GM20431 (cell line): Measurements from ENCODE around the gene POMT1.
"Not testable (repeated sequence)": the region's sequence is repeated elsewhere in the genome, so short reads cannot be mapped to it uniquely, and the experiment has no call there.

Experiments used
- in situ Hi-C: fragments of 300-500 bp; cut with MseI, MboI; formaldehyde crosslinking; loops from one replicate; pipeline ENCODE4 v1.15.0; 2020; ENCODE audit warnings: low sequenced_read_pairs; ENCODE audit not compliant: unreplicated experiment

Gene POMT1

DNA sequence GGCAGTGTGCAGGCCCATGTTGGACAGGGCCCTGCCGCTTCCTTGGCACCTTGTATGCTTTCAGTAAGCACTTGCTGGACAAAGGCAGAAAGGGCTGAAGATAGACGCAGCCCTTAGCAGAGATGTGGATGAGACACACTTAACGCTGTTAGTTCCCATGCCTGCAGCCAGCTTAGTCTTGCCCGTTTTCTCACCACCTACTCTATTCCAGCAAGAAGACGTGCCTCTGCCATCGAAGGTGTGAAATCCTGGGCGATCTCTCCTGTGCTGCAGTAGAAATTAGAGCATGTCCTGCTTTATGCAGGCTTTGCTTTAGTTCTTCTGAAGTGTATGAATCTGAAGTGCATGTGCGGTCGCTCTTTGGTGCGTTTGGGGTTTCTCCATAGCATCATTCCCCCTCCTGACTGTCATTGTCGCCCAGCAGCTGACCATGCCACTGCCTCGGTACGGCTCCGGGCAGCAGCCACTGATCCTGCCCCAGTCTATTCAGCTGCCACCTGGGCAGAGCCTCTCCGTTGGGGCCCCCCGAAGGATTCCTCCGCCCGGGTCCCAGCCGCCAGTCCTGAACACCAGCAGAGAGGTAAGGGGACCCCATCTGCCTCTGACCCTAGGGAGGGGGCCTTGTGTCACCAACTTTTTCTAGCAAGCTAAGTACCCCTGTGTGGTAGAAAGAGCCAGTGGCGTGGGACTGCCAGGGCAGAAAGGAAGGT is 11.6 kb upstream of the POMT1 start:
- in situ Hi-C loops, result no loop called here

DNA sequence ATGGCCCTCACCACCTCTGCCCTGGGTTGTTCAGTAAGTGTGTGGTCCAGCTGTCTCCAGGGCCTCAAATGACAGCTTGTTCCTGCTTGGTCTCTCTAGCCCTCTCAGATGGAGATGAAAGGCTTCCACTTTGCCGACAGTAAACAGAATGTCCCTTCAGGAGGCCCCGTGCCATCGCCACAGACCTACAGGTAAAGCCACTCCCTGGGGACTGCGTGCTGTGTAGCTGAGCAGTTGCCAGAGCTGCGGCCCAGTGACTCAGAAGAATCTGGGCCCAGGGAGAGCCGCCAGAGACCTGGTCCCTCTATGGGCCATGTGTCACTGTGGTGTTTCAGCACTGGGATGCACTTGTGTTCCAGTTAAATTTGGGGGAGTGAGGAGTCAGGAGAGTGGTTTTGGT is 10.6 kb upstream of the POMT1 start:
- in situ Hi-C loops, result no loop called here

DNA sequence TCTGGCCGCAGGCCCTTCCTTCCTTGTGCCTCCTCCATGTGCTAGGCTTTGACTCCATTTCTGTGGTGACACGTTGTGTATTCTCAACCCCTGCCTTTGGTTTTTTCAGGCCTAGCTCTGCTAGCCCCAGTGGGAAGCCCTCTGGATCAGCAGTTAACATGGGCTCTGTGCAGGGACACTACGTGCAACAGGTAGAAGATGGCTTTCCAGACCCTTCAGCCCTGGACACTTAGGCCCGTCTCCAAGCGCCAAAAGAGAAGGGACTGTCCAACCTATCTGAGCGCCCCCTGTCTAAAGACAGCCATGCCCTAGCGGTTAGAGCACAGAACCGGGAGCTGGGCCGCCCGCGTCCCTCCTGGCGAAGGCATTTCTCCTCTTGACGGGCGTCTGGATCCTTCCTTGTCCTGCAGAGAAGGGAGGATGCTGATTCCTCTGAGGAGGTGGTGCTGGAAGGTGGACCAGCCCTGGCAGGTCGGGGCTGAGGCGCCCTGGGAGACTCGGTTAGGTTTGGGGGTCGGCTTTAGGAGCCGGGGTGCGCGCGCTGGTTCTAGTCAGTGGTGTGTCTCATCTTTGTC is 8.3 kb upstream of the POMT1 start:
- in situ Hi-C loops, result no loop called here

DNA sequence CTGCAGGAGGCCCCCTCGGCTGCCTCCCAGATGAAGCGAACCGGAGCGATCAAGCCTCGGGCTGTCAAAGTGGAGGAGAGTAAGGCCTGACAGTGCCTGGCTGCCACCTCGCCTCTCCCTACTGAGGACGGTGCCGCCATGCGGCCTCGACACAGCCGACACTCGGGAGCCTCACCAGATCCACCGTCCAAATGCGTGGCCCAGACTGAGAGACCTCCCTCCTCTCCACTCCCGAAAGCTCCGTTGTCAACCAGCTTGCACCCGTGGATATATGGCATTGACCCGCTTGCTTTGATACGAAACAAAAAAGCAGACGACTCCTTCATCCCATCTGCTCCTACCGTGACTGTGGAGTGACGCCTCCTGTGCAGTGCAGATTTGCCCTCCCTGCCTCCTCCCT is 6.9 kb upstream of the POMT1 start:
- in situ Hi-C loops, result no loop called here

DNA sequence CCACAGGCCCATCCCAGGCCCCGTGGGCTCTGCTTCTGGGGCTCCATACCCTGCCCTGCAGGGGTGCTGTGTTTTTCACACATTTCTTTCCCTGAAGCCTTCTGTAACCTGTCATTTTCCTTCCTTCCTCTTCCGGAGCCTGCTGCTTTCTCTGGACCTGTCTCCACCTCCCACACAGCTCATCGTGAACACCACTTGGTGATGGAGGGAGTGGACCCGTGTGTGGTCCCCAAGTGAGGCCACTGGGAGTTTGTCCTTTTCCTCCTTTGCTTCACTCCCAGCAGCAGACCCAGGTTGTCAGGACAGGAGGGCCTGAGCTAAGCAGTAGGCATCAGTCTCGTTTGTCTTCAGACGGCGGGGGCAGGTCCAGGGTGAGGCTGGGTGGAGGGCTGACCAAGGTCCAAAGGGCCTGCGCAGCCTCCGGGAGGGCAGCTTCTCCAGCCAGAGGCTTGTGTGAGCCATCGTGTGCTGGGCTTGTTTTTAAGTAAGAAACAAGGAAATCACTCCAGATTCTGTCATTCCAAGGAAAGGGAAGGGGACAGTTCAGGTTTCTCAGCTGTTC is 5.8 kb upstream of the POMT1 start:
- in situ Hi-C loops, result no loop called here

DNA sequence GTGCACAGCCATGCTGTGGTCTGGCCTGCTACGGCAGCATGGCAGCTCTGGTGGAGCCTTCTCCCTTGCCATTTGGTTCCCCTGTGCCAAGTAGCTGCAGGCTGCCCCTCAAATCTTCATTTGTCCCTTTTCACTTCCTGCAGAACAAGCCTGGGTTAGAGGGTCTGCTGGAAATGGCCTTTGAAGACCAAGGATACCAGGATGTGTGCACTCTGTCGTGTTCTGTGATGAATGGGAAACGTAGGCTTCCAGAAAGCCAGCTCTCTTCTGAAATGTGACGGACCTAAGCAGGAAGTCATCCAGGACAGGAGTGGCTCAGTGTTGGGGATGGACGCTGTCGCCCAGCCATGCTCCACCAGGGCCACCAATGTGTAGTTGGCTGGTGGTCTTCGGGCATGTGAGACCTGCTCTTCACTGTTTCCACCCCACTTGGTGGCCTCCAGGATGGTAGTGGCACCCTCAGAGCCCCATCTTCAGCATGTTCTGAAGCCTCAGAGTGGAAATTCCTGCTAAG is 3.4 kb upstream of the POMT1 start:
- in situ Hi-C loops, result no loop called here

DNA sequence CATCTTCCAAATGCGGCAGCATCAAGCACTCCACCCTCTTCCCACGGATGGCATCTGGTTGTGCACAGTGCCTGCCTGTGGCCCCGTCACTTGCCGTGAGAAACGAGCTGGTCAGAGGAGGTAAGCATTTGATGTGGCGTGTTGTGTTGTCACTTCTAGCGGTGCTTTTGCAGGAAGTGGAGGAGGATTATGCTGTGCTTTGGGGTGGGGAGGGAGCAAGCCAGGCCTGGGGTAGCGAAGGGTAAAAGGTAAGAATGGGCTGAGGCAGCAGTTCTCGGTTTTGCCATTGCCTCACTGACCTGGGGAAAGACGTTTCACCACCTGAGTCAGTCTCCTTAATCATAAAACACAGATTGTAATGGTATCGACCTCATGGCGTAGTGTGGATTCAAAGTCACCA is 2.3 kb upstream of the POMT1 start:
- in situ Hi-C loops, result no loop called here

DNA sequence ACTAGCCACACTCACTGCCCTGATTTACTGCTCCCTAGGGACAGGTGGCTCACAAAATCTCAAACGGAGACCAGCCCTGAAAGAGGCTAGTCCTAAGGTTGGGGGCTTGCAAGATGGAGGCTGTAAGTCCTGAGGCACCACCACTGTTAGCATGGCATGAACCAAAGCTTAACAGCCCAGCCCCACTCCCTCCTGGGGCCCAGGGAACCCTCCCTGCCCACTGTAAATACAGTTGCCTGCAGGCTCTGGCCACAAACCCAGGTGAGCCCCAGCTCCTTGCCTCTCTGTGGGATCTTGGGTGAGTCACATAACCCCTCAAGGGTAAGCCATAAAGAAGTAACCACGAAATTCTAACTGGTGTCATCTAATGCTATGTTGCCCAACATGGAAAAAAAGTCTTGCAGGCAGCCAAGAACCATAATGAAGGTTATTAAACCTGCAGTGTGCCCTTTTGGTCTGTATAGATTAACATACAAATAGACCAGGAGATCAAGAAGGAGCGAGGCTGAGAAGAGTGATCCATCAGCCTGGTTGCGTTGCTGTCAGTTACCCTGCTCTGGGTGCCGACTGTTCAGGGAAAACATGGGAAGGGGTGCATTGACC is 1.7 kb upstream of the POMT1 start:
- in situ Hi-C loops, result no loop called here

DNA sequence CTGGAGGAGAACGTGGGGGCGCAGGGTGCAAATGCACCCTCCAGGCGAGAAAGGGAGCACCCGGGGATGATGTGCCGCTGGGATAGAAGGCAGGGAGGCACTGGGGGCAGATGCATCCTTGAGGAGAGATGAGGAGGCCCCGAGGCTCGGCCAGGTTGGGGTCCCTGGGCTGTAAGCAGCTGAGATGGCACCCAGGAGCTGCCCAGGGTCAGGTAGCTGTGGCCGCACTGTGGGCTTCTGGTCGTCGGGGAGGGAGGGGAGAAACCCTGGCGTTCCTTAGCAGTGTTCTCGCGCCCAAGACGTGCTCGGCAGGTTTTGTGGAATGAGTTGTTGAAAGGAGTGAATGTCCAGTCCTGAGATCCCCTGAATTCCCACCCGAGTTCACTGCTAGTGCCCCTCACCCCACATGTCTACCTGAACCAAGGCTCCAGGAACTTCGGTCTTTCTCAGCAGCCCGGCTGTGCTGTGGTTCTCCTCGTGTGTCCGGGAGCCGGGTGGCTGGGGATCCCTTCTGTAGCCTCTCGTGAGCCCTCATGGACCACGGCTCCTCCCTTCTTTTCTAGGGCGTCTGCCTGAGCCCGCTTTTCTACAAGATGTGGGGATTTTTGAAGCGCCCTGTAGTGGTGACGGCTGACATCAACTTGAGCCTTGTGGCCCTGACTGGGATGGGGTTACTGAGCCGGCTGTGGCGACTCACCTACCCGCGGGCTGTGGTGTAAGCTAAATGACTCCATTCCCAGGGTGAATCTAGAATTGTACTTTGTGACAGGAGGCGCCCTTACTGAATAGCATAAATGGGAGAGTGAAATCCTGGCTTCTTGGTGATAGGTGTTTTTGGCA is 1.1 kb downstream of the POMT1 start:
- in situ Hi-C loops, result no loop called here

DNA sequence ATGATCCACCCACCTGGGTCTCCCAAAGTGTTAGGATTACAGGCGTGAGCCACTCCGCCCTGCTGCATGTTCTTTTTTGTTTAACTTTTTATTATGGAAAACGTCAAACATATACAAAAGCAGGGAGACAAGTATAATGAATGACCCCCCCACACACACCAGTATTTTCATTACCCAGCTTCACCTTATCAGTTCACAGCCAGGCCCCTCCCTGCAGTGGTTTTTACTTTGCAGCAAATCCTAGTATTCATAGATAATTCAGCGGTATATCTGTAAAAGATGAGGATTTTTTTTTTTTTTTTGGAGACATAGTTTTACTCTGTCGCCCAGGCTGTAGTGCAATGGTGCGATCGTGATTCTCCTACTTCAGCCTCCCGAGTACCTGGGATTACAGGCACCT is 2.3 kb downstream of the POMT1 start:
- in situ Hi-C loops, result no loop called here

DNA sequence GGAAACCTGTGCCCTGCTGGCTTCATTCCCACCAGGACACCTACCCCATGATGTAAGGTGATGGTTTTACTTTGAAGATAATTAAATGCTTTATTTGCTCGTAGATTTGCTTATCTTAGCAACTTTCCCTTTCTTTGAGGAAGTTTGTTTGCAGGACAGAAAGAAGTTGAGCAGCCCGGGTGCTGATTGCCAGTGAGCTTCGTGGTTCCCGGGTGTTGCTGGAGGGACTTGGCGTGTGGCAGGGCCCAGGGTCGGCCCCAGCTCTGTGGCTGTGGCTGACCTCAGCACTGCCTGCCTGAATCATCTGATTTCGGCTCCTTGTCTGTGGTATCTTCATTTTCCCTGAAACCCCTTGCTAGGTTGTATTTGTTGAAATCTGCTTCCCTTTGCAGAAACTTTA is 8.7 kb downstream of the POMT1 start:
- in situ Hi-C loops, result no loop called here

DNA sequence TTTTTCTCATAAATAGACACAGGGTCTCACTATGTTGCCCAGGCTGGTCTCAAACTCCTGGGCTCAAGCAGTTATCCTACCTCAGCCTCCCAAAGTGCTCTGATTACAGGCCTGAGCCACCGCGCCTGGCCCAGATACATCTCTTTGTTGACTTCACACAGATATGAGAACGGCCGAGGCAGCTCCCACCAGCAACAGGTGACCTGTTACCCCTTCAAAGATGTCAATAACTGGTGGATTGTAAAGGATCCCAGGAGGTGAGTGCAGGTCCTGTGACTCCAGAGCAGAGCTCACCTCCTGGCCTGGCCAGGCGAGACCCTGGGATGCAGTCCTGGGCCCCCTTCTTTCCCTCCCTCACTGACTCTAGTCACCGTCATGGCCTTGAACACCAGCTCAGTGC is 9.2 kb downstream of the POMT1 start:
- in situ Hi-C loops, result no loop called here

DNA sequence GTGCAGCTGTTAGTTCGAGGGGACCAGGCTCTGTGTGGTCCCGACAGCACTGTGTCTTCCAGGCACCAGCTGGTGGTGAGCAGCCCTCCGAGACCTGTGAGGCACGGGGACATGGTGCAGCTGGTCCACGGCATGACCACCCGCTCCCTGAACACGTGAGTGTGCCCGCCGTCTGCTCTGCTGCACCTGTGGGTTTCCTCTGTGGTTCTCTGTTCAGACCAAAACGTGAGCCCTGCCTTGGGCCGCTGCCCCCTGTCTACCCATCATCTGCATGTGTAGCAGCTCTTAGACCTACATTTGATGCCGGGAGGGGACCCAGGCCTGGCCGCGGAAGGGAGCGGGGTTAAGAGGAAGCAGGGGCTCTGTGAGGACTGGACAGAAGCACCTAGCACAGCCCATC is 10.5 kb downstream of the POMT1 start:
- in situ Hi-C loops, result no loop called here

DNA sequence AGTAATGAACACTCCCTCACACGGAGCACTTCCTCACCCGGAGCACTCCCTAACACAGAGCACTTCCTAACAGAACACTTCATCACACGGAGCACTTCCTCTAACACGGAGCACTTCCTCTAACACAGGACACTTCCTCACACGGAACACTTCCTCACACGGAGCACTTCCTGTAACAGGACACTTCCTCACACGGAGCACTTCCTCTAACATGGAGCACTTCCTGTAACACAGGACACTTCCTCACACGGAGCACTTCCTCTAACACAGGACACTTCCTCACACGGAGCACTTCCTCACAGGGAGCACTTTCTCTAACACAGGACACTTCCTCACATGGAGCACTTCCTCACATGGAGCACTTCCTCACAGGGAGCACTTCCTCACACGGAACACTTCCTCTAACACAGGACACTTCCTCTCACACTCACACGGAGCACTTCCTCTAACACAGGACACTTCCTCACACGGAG is 12.9 kb downstream of the POMT1 start:
- in situ Hi-C loops, result not testable (repeated sequence)

DNA sequence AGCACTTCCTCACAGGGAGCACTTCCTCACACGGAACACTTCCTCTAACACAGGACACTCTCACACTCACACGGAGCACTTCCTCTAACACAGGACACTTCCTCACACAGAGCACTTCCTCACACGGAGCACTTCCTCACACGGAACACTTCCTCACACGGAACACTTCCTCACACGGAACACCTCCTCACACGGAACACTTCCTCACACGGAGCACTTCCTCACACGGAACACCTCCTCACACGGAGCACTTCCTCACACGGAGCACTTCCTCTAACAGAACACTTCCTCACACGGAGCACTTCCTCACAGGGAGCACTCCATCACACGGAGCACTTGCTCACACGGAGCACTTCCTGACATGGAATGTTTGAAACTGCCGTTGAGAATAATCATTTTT is 13.4 kb downstream of the POMT1 start:
- in situ Hi-C loops, result no loop called here

DNA sequence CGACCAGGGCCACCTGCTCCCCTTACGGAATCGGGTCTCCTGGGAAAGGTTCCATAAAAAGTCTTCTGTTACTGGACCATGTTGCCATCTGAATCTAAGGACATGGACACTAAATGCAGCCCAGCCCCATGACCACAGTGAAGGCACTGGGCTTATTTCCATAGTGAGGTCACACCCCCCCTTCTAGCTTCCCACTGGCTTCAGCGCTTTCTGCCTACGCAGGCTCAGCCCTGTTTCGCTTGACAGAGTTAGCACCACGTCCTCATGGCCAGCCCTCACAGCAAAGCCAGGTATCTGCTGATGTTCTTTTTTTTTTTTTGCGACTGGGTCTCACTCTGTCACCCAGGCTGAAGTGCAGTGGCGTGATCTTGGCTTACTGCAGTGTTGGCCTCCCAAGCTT is 14.2 kb downstream of the POMT1 start:
- in situ Hi-C loops, result no loop called here

DNA sequence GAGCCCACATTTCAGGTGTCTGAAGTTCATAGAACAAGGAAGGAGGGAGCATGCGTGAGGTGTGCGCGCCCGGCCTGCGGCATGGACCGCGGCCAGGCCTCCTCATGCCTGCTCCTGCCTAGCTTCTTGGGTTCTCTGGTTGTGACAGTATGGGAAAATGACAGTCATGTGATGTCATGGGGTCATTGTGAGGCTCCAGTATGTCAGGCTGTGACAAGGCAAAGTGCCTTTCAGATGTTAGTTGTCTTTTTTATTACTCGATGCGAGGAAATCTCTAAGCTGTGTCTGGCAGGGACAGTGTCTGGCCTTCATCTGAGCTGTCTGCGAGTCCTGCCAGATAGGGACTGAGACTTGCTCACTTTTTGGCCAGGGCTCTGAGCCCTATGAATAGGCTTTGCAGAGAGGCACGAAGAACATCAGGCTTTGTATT is 15.1 kb downstream of the POMT1 start:
- in situ Hi-C loops, result no loop called here

DNA sequence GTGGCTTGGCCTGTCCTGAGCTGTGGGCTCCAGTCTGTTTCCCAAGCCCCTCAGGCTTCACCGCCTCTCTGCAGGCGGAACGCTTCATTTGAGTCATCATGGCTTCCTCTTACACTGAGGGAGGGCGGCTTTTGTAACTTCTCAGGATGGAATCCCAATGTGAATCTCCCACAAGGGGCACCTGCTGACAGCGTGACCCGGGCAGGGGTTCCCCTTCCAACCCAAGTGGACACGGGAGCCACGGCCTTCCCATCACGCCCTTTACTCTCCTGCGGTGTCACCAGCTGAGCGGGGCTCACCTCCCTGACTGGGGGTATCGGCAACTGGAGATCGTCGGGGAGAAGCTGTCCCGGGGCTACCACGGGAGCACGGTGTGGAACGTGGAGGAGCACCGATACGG is 15.8 kb downstream of the POMT1 start:
- in situ Hi-C loops, result no loop called here

DNA sequence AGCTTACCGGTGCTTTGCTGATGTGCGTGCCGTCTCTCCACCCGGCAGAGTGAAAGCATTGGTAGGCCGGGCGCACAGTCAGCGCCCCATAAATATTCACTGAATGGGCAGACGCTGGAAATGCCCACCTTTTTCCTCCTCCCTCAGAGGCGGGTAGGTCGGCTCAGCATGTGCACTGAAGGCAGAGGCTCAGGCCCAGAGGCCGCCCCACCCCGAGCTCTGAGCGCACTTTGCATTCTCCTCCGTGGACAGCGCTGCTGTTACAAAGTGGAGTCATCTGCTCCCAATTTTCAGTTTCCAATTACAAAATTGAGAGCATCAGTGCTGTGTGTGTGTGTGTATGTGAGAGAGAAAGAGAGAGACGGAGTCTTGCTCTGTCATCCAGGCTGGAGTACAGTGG is 17.8 kb downstream of the POMT1 start:
- in situ Hi-C loops, result no loop called here

DNA sequence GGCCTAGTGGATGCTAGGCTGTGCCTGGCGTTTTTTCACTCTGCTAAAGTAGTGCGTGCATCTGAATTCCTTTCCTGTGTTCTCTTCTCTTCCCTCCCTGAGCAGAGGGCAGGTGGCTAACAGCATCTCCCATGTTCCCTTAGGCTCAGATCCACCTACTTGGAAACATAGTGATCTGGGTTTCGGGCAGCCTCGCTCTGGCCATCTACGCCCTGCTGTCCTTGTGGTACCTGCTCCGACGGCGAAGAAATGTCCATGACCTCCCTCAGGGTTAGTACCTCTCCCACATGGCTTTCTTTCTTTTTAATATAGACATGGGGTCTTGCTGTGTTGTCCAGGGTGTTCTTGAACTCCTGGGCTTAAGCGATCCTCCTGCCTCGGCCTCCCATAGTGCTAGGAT is 18.5 kb downstream of the POMT1 start:
- in situ Hi-C loops, result no loop called here
